NCI-H510A treated with DMSO at 0.1 percent for 48 hours (cell line): ENCODE results near the gene CROCC2.
A peak's percentile ranks its signal among the peaks of the same experiment; 100 is the strongest.

Experiments
- DNase-seq: peaks from one replicate; lab custom pipeline; 2025; lab: John Stamatoyannopoulos, UW

CROCC2 gene

GRCh38 chr2:240999873-241000541, 93.9 kb downstream of the CROCC2 start:
- no peak for DNase-seq

- DNase-seq, result peak; percentile 43
Observed at GRCh38 chr2:241000831-241001321, 94.7 kb downstream of the CROCC2 start.

GRCh38 chr2:241001413-241002274, 95.5 kb downstream of the CROCC2 start:
- DNase-seq, result no peak

- no peak for DNase-seq
Observed at GRCh38 chr2:241002275-241003046, 96.3 kb downstream of the CROCC2 start.

GRCh38 chr2:241003047-241003360, 96.9 kb downstream of the CROCC2 start:
- DNase-seq, result no peak

GRCh38 chr2:241003369-241003768, 97.2 kb downstream of the CROCC2 start:
- no peak for DNase-seq

GRCh38 chr2:241003830-241004564, 97.9 kb downstream of the CROCC2 start:
- no peak for DNase-seq

- DNase-seq, result no peak
Observed at GRCh38 chr2:241005569-241005968, 99.4 kb downstream of the CROCC2 start.

- no peak for DNase-seq
Observed at GRCh38 chr2:241006412-241006811, 100.3 kb downstream of the CROCC2 start.

GRCh38 chr2:241007111-241007510, 101.0 kb downstream of the CROCC2 start:
- DNase-seq, result no peak

- no peak for DNase-seq
Observed at GRCh38 chr2:241007880-241008710, 102.0 kb downstream of the CROCC2 start.

- DNase-seq, result no peak
Observed at GRCh38 chr2:241008711-241009121, 102.6 kb downstream of the CROCC2 start.

- DNase-seq, result no peak
Observed at GRCh38 chr2:241009191-241009590, 103.1 kb downstream of the CROCC2 start.

- DNase-seq, result no peak
Observed at GRCh38 chr2:241009601-241010530, 103.7 kb downstream of the CROCC2 start.

- no peak for DNase-seq
Observed at GRCh38 chr2:241010531-241011295, 104.6 kb downstream of the CROCC2 start.

GRCh38 chr2:241011296-241011600, 105.1 kb downstream of the CROCC2 start:
- no peak for DNase-seq

GRCh38 chr2:241011751-241012510, 105.8 kb downstream of the CROCC2 start:
- no peak for DNase-seq

GRCh38 chr2:241014224-241014623, 108.1 kb downstream of the CROCC2 start:
- no peak for DNase-seq

- DNase-seq, result no peak
Observed at GRCh38 chr2:241014764-241015163, 108.6 kb downstream of the CROCC2 start.
